ENCODE data around the gene TRIM33.

Gene TRIM33

DNA sequence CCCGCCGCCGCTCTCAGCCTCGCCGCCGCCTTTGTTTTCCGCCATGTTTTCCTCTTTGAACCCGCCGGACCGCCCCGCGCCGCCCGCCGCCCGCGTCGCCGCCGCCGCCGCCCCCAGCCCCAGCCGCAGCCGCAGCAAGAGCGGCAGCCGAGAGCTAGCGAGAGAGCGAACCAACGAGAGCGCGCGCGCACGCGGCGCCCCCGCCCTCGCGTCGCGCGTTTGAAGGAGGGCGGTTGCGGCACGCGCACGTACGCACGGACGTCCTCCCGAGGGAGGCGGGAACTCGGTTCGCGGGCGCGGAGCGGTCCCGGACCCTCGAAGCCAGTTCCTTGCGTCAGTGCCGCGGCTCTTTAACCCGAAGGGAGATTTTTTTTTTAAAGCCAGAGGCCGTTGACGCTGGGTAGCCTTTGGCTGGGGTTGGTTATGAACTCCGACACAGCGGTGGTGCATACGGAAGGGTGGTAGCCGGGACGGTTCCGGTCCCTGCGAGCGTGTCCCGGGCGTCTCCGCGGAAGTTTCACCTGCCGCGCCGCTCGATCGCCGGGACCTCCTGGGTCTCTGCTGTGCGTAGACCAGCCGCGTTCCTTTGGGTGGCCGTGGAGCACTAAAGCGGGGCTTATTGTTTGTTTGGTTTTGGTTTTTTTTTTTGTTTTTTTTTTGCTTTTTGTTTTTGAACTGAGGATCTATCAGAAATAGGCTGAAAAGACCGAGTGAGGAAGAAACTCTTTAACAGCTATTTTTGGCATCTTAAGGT, at the start of gene TRIM33:
TSS of gene TRIM33 (minus strand) at position 172 of the 754 bp plus-strand sequence. CDS start at position 45, 127 bp downstream.
- DNase-seq: peak; percentile 89

DNA sequence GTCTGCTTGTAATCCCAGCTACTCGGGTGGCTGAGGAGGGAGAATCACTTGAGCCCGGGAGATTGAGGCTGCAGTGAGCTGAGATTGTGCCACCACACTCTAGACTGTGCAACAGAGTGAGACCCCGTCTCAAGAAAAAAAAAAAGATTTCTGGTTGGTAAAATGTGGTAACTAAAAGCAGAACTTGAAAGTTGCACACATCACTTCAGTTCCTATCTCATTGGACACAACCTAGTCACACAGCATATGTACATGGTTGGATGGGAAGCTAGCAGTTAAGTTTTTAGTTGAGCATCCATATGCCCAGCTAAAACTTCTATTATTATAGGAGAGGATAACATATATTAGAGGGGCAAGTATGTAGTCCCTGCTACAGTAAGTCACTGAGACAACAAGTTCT, 48.4 kb upstream of the TRIM33 start:
- no peak for DNase-seq

DNA sequence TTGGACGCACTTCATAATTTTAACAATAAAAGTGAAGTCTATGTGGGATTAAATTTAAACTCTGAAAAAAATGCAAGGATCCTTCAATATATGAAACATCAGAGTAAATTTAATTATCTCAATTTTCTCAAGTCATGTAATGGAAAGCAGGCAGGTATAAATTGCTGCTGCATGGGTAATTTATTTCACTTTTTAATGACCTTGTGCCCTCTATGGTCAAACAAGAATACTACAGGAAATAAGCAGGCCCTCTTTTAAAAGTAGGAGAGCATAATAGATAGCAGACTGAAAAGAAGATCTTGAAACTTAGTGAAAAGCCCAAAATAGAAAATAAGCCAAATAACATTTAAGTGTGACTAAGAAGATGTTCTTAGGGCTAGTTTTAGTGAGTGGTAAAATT, 47.5 kb upstream of the TRIM33 start:
- DNase-seq: no peak

DNA sequence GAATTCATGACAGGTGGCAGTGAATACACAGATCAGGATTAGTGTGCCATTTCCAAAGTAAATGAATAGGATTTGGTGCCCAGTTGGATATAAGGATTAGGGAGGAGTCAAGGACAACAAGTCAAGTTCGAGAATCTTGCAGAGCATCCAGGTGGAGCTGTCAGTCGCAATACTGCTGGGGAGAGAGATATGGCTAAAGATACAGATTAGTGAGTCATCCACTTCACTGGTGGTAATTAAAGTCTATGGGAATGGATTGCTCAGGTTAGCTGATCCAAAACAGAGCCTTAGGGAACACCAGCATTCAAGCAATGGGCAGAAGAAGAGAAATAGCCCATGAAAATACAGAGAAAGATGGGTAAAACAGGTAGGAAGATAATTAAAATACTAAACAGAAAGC, 43.6 kb upstream of the TRIM33 start:
- no peak for DNase-seq

DNA sequence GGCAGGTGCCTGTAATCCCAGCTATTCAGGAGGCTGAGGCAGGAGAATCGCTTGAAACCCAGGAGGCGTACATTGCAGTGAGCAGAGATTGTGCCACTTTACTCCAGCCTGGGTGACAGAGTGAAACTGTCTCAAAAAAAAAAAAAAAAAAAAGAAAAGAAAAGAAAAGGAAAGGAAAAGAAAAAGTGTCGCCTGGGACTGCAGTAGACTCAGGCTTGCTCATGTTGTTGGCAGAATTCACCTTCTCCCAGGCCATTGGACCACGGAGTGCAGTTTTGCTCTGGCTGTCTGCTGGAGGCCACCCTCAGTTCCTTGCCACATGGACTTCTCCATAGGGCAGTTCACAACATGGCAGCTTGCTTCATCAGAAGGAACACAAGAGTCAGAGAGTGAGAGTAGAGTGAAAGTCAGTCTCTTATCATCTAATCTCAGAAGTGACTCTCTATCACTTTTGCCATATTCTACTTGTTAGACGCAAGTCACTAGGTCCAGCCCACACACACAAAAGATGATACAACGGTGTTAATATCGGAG, 41.2 kb upstream of the TRIM33 start:
- DNase-seq: no peak

DNA sequence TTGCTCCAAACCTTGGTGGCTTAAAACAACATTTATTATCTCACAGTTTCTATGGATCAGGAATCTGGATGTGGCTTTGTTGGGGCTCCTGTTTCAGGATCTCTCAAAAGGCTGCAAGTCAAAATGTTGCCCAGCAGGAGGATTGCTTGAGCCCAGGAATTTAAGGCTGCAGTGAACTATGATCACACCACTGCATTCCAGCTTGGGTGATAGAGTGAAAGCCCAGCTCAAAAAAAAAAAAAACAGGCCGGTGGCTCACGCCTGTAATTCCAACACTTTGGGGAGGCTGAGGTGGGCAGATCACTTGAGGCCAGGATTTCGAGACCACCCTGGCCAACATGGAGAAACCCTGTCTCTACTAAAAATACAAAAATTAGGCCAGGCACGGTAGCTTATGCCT, 40.4 kb upstream of the TRIM33 start:
- DNase-seq: no peak

DNA sequence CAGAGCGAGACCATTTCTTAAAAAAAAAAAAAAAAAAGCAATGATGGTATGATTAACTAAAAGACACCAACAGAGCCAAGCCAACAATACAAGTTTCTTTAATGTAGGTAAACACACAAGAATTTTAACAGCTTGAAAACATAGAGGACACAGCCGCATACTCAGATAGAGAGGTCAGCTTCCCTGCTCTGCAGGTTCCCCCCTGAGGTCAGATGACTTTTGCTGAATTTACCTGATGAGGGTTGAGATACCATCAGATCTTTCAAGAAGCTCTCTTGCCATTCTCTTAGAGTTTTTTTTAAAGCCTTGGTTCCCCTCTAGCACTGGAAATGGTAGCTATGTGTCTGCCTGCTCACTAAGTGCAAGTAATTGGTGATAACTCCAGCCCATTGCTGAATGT, 39.3 kb upstream of the TRIM33 start:
- no peak for DNase-seq

DNA sequence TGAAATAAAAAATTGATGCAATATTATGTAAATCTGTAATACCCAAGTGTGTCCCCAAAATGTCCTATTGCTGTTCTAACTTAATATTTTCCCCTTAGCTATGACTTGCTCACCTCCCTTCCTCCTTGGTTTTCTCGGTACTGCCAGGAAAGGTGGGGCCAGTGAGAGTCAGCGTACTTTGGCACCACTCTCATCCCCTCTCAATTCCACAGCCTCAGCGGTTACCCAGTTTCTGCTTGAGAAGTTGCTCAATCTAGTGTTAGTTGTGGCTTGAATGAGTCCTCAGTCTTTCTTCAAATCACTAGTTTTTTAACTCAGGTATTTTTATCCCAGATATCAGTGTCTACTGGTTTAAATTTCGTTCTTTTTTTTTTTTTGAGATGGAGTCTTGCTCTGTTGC, 38.1 kb upstream of the TRIM33 start:
- DNase-seq: no peak

DNA sequence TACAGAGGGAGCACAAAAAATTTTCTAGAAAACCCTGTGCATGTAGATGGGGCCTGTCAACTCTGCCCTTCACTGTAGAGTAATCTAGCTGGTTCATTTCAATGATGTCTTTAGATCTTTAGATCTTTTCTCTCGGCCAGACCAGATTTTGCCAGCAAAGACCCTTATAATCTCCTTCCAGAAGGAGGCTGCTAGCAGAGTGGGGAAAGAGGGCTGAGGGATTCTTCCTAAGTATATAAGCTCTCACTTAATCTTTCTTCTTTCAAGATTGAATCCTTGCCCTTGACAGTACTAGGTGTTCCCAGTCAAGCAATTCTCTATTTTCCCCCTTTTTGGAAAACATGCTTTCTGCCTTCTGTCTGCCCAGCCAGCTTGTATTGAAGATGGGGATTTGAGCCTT, 36.1 kb upstream of the TRIM33 start:
- DNase-seq: no peak

DNA sequence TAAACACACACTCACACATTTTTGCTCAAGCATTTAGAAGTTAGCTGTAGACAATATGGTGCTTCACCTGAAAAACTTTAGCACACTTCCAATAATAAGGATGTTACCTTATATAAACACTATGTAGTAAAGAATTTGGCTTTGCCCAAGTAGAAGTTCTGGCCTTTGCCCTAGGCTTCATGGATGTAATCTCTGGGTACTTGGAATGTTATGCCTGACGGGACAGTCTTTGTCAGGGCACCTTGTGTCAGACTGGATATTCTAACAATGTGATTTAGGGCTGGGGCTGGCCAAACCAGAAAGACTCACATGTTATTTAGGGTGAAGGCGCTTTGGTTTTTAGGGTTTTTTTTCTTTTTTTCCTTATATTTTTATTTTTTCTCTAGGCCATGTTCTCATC, 34.8 kb upstream of the TRIM33 start:
- no peak for DNase-seq

DNA sequence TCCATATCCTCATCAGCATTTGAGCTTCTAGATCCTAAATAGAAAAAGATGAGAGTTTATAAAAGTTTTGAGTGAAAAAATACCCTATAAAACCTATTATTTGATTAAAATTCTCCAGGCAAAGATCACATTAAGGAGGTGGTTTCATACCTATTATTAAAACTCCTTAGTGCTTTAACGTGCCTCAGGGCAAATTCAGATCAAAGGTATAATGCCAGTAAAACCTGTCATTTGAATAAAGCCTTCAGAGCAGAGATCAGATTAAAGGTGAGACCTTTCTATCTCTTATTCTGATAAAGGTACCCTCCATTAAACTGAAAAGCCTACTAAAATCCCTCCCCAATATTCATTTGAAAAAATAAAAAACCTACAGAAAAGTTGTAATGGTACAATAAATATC, 34.3 kb upstream of the TRIM33 start:
- DNase-seq: no peak

DNA sequence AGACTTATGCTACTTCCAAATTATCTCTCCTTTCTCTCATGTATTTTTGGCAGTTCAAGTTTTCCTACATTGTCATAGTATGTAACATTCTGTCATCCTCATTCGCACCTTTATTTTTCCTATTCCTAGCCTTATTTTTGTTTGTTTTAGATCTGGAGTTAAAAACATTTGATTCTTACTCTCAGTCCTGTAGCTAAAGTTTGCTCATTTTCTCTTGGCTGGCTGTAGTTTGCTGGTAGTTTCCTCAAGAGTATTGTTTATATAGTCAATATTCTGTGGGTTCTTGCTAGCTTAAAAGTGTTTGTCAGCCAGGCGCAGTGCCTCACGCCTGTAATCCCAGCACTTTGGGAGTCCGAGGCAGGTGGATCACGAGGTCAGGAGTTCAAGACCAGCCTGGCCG, 29.8 kb upstream of the TRIM33 start:
- DNase-seq: no peak

DNA sequence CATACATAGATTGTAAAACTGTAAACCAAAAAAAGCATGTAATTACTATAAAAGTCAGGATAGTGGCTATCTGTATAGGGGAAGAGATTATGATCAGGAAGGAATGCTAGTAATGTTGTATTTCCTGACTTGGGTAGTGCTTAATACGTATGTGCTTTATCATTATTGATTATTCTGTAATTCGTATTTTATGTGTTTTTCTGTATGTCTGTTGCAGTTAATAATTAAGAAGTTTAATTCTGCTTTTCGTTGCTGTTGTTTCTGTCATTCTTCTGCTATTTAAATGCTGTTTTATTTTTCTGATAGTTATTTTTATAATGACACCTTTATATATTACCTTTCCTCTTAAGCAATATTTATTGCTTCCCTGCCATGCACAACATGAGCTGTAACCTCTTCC, 29.3 kb upstream of the TRIM33 start:
- no peak for DNase-seq

DNA sequence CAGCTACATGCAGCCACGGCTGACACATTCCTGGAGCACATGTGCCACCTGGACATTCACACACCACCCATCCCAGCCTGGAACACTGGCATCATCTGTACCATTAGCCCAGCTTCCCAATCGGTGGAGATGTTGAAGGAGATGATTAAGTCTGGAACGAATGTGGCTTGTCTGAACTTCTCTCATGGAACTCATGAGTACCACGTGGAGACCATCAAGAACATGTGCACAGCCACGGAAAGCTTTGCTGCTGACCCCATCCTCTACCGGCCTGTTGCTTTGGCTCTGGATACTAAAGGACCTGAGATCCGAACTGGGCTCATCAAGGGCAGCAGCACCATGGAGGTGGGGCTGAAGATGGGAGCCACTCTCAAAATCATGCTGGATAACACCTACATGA, 25.0 kb upstream of the TRIM33 start:
- no peak for DNase-seq

DNA sequence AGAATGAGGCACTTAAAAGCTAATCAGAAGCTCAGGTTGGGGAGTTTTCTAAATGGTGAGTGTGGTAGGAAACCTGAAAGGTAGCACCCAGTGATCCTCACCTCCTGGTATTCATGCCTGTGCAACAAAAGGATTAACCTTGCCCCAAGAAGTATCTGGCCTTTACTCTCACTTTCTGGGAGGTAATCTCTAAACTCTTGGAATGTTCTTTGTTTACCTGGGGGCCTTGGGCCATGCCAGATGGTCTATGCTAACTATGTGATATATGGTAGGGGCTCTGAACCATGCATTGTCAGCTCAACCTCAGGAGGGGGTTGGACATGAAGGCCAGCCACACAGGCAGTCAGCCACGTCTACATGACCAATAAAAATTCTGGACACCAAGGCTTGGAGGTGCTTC, 24.4 kb upstream of the TRIM33 start:
- DNase-seq: no peak

DNA sequence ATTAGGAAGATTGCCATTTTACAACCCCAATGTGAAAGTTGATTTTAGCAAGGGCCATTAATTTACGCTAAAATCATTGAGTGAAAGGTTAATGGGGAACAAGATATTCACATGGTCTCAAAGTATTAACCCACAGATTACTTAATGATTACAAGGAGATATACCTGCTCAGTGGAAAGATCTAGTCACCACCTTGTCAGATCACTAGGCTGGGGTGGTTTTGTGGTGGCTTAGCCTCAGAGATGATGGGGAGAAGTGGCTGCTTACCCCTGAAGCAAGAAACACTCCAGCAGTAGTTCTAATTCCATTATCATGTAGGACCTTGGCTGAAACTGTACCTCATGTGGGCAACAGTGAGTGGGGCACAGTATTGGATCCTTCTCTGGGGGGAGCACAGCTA, 20.1 kb upstream of the TRIM33 start:
- DNase-seq: no peak

DNA sequence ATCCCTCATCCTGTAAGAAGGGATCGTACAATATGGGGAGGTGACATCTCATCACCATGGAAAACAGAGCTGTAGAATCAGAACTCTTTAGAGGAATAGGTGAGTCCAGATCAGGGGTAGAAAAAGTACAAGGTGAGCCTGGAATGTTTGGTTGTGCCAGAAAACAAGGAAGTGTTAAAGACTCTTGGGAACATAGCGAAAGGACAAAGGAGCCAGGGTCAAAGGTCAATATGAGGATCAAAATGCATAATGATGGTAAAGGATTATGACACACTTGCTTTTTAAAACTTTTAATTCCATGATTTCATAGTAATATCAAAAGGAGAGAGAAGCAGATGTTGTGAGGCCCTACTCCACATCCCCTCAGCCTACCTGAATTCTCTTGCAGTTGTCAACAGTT, 19.2 kb upstream of the TRIM33 start:
- DNase-seq: no peak

DNA sequence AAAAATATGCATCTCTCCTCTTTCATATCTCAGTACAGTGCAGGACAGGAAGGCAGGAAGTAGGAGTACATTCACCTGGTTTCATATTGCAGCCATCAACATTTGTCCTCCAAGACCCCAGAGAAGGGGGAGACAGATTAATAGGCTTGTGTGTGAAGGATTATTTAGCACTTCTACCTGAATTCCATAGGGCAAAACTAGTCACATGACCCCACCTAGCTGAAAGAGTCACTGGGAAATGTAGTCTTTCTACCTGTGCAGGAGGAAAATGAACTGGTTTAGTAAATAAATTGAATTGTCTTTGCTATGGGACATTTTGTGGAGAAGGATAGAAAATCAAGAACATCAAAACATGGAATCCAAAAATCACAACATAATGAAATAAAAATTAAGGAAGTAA, 13.9 kb upstream of the TRIM33 start:
- no peak for DNase-seq

DNA sequence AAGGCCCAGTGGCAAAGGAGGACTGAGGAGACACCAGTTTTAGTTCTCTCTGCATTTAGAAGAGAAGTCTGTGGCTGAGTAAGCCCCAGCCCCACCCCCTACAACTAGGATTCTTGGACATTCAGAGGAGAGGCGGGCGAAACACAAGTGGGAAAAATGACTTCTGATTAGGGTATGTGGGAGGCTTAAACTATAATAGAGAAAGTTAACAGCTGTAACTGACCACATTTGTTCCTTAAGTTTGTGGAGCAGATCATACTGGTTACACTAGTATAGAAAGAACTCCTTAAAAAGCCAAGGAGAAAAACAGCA, 11.2 kb upstream of the TRIM33 start:
- DNase-seq: no peak

DNA sequence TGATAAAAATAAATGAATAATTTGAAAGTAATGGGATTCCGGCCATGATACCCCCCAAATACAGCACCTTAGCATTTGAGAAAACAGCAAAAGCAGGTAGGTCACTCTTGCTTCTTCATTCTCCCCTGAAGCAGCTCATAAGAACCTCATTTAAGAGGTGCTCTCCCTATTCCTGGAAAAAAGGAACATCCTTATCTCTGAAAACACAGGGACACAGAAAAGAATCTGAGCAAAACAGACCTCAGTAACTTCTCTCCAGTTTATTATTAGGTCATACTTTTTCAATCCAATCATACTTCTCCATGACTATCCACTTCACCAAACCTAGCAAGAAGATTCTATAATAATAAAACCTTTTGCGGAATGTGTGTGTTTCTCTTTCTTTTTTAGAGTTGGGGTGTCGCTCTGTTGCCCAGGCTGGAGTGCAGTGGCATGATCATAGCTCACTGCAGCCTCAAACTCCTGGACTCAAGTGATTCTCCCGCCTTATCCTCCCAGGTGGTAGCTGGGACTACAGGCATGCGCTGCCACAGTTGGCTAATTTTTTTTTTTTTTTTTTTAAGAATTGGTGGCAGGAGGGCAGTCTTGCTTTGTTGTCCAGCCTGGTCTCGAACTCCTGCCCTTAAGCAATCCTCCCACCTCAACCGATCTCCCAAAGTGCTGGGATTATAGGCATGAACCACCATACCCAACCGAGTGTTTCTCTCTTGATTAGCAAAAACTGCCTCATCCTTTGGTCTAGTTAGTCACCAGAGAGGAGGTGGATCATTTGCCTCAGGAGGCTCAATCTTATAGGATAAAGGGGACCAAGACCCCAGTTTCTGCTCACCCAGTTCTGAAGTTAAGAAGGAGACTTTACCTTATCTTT, 10.6 kb upstream of the TRIM33 start:
- DNase-seq: no peak

DNA sequence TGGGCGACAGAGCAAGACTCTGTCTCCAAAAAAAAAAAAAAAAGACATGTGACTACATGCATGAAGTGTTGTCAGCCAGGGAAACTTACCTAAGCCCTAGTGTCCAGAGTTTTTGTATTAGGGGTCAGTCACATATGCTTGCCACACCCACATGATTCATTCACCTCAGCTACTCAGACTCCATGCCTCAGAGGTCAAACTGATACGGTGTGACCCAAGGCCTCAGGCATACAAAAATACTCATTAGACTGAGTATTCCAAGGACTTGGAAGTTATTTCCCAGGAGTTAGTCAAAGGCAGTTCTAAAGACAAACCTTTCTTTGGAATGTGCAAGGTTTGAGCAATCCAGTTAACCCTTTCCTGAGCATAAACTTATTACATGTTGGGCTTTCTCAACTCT, 6.3 kb upstream of the TRIM33 start:
- DNase-seq: no peak

DNA sequence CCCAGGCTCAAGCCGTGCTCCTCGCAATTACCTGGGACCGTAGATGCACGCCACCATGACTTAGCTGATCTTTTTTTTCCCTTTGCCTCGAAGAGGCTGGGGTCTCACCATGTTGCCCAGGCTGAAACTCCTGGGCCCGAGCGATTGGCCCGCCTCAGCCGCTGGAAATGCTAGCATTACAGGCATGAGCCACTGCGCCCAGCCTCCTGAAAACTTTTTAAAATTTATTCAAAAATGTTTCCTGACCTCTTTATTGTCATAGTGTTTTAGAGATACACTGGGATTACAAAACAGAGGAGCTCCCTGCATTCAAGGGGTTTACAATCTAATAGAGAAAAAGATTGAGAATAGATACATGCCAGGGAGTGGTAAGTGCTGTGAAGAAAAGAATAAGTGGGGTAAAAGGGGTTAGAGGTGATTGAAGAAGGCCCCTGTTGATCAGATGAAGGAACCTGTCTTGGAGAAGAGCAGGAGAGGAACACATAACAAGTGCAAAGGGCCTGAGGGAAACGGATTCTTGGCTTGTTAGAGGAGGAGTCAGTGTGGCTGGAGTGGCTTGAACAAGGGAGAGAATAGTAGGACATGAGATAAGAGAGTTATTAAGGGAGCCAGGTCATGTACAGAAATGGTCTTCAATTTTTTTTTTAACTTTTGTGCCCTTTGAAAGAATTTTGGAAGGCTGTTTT, 1.7 kb upstream of the TRIM33 start:
- no peak for DNase-seq

DNA sequence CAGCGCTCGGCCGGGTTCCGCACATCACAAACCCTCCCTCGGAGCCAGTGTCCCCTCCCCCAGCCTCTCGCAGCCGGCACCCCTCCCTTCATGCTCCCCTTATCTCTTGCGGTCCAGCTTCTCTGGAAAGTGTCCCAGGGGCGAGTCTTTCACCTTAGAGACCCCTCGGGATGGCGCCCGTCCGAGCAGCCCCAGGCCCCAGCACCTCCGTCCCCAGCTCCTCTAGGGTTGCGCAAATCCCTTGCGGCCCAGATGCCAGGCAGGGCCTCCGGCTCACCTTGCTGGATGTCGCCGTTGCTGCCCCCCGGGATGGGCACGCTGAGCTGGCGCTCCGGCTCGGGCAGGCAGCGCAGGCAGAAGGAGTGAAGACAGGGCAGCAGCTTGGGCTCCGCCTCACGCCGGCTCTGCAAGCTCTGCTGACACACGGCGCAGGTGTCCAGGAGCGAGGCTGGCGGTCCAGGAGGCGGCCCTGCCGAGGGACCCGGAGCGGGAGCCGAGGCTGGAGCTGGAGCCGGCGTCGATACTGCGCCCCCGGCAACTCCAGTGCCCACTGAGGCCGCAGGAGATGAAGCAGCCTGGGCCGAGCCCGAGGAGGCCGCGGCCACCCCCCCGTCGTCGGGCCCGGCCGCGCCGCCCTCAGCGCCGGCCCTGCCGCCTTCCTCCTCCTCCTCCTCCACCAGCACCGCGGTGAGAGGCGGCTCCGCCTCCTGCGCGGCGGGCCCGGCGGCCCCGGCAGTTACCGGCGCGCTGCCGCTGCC, 550 bp downstream of the TRIM33 start:
- DNase-seq: no peak
